CD4-positive, alpha-beta T cell treated with Interferon gamma for 1 hour (primary cell): ENCODE results near the gene MAP2K5.

Source experiments
- DNase-seq: peaks from one replicate; pipeline ENCODE4 v3.0.0-alpha.2; 2020

Gene MAP2K5

DNA sequence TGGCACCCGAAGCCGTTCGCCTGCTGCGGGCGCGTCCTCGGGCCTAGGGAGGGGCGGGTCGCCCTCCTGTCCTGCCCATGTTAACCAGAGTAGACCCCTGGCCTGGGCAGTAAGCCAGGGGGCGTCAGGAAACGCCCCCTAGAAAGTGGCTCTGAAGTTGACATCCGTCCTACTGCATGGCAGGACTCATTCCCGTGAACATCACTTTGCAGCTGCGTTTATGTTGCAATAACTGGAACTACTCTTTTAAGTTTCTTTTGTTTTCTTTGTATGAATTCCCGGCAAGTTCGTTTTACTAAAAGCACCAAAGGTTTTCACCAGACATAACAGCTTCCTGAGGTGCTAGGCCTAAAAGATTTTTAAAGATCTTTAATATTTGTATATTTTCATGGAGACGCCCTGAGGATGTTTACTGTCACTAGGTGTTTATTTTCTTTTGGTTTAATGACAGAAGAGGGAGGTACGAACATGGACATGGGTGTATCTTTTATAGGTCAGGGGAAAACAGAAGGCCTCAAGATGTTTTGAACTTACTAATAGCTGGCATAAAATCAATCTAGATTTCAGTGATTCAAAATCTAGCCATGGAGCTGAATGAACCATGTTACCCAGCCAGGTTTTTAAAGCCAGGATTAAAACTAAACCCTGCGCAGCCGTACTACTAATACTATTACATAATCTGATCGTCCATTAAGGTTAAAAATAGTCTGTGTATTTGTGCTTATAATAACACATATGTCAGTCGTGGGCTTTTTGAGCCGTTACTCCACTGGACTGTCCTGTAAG is 20.5 kb upstream of the MAP2K5 start:
- DNase-seq = no peak

DNA sequence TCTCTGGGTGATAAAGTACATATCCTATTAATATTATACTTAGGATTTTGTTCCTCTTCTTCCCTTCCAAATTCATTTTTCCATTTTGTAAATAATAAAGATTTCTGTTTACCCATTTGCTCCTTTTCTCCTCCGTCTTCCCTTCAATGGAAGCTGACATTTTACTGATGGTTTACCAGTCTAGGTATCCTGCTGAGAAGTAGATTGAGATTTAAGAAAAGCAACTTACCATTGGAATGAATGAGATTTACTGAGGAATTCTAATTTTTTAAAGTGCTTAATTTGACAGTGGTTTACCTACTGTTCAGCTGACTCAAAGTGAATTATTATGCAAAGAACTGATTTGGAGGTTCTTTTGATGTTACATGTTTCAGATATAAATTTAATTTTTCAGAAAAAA is 19.2 kb upstream of the MAP2K5 start:
- DNase-seq = no peak

DNA sequence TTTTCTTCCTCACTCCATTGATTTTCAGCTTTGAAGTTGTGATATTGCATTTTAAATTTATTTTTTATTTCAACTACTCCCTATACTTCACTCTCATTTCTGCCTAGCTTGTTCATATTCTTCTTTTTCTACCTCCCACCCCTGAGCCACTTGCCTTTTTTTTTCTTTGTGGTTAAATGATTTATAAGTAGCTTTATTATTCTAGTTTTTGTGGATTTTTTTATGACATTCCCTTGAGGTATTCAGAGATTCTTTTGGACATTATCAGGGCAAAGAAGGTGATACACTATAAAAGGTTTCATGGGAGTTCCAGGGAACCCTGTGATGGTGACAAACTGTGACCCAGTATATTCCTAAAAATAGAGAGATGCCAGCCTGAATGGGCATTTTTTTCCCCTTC is 18.3 kb upstream of the MAP2K5 start:
- DNase-seq = no peak

DNA sequence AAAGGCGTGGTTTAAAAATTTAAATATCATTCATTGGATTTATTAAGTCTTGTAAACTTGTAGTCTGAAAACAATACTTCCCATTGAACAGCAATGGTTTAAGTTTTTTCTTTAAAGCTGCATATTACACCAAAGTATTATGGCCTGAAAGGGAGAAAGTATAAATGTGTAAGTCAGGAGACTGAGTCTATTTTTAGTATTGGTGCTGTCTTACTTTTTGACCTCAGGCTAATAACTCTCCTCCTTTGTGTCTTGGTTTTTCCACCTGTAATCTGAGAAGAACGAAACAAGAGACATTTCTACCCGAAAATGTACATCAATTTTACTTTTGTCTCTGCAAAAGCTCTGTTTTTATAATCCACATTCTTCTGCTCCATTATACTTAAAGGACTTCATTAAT is 14.0 kb upstream of the MAP2K5 start:
- no peak for DNase-seq

DNA sequence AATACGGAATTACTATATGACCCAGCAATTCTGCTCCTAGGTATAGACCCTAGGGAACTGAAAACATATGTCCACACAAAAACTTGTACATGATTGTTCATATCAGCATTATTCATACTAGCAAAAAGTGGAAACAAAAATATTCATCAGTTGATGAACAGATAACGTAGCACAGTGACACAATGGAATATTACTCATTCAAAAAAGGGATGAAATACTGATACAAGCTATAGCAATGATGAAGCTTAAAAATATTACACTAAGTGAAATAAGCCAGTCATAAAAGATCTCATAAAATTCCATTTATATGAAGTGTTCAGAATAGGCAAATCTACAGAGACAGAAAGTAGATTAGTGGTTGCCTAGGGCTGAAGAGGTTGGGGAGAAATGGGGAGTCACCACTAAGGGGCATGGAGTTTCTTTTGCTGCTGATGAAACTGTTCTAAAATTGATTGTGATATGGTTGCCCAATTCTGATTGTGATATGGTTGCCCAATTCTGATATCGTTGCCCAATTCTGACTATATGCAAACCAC is 11.1 kb upstream of the MAP2K5 start:
- no peak for DNase-seq

DNA sequence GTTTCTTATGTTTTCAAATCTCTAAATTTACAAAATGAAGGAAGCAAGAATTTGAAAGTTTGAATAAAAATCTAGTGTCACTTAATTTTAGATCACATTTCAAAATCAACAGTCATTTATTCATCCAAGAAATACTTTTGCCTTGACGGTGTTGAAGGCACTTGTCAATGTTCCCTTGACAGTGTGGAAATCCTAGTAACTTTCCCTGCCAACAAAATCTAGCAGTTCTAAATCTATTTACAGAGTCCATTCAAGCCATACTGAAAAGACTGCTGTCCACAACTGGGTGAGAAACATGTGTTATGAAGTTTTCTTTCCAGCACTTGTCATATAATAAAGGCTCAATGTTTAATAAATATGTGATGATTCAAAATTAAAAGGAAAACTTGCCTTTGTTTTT is 8.6 kb upstream of the MAP2K5 start:
- no peak for DNase-seq

DNA sequence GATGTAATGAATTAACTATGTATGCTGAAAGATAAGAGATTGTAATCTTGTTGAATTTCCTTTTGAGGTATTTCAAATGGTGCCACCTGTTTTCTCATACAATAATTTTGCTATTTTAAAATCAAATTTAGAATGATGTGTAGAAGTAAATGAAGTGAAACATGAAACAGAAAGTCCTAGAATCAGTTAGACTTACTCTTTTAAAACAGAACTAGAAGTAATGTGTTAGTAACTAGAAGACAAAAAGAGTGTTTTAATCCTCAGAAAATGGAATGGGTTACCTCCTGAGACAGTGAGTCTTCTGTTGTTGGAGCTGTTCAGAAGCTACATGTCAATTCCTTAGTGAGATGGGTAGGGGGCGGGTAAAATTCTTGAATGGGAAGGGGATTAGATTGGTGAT is 8.1 kb upstream of the MAP2K5 start:
- DNase-seq = no peak

DNA sequence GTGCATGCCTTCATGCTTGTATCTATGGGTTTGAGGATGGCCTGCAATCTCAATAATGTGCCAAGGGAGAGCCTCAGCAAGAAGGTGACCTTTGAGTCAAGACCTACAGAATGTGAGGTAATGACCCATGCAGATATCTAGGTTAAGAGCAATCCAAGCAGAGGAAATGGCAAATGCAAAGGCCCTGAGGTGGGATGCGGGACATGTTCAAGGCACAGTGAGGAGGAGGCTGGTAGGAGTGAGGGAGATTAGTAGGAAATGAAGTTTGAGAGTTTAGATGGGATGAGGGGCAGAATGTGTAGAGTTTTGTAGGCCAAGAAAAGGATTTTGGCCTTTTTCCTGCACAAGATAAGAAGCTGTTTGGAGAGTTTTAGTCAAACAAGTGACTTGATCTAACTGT is 4.7 kb upstream of the MAP2K5 start:
- no peak for DNase-seq

DNA sequence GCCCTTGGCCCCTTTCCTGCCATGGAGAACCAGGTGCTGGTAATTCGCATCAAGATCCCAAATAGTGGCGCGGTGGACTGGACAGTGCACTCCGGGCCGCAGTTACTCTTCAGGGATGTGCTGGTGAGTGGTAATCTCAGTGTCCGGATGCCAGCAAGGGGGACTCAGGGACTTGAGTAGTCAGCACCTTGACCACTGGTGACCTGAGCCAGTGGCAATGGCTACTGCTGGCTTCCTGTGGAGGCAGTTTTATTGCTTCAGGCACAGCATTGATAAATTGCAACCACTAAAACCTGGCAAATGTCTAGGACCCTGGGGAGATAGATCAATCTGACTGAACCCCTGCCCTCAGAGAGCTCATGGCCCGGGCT is 830 bp downstream of the MAP2K5 start:
- no peak for DNase-seq

DNA sequence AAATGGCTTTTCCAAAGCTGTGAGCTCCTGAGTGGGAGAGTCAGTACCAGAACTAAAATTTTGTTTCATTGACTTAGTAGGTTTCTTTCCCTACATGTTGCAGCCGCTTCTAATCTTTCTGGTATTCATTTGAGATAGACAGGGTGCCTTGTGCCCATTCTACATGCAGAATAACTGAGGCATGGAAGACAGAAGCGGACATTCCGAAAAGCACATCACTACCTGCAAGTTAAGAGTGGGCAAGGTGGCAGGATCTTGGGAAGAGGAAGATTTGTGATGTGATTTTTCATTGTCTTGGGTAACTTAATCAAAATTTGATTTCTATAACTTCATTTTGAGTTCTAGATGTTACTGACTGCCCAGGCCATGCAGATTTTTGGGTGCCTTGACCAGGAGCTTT is 2.0 kb downstream of the MAP2K5 start:
- no peak for DNase-seq

DNA sequence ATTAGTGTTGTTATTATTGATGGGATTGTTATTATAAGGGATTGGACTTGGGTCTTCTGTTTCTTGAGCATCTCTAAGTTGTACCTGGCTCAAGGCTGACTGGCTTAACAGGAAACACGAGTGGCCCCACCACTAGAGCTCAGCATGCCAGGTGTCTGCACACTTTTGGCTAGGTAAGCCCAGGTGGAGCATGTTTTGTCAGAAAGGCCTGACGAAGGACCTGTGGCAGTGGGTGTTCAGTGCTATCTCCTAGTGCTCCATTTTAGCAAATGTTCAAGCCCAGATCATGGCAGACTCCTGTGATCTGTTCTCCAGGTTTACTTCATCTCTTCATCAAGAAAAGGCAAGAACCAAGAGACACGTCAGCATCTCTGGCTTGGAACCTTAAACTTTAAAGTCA is 3.4 kb downstream of the MAP2K5 start:
- no peak for DNase-seq

DNA sequence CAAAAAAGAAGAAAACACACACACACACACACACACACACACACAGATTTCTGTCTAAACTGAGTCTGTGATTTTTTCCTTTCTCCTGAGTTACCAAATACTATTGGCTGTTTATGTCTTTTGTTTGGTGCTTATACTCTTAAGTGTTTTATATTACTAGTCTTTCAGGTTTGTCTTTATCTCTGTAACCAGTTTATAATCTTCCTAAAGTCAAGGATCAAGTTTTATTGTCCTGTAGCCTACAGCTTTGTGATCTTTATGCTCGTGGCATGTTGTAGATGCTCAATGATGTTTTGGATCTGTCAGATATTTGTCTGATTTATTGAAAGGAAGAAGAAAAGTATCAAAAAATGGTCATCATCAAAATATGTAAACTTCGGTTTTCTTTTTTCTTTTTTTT is 4.6 kb downstream of the MAP2K5 start:
- no peak for DNase-seq

DNA sequence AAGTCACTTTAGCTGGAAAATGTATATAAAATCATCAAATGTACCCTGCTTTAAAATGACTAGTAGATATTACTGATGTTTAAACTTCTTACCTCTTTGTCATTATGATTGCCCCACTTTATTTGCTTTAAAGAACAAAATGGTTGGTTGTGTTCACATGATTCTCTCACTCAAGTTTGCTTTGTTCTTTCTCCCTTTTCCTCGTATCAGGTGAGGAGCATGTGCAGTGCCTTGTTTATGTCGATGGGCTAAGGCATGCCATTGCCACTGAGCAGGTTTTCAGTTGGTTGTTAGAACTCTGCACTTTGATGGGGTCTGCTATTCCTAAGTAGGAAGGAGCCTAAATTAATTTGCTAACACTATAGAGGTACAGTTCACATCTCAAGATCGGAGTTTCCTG is 5.3 kb downstream of the MAP2K5 start:
- no peak for DNase-seq

DNA sequence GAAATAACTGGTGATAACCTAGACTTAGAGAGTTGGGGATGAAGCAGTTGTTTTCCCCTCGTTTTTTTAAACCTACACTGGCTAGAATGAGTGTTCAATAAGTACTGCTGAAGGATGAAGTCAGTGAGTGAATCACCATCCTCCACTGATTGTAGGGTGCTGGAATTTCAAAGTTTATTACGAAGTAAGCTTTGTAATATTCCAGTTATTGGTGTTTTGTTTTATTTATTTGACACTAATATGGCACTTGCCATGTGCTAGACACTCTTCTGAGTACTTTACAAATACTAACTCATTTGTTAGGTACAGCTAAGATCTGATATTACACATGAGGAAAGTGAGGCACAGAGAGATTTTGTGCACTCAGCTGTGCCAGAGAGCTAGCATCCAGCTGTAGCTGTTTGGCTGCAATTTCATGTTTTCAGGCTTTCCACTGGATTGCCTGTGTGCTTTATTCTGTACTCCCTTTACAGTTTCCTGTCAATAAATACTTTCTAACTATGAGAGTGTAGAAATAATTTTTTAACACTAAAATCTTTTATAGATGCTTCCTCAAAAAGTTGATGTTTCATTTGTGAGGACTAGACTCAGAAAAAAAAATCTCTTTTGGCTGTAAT is 5.8 kb downstream of the MAP2K5 start:
- no peak for DNase-seq

DNA sequence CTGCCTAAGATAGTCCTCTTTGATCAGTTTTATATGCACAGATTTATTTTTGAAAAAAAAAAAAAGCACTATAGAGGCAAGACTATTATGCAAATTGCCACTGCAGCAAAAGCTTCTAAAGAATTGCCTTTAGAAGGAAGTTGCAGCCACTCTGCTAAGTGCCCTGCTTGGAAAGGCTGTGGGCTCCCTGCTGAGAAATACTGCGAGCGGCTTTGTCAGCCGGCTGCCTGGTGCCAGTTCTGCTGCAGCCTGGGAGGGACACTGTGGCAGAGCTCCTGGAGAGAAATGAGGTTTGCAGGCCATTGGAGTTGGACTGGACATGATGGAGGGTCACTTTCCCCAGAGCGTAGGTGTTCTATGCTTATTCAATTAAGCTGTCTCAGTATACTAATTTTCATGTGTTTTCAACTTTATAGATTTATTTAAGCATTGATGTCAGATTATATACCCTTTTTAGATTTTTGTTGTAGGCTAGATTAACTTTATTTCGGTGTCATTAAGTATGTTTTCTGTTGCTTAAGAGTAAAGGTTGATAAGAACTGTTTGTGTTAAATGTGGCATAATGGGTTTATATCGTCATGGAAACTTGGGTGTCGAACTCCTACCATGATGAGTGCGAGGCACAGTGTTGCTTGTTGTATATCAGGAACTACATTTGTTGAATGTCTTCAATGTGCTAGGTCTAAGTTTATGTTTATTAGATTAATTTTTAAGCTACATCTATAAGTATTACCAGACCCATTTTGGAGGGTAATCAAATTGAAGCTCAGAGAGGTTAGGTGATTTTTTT is 6.6 kb downstream of the MAP2K5 start:
- DNase-seq = no peak

DNA sequence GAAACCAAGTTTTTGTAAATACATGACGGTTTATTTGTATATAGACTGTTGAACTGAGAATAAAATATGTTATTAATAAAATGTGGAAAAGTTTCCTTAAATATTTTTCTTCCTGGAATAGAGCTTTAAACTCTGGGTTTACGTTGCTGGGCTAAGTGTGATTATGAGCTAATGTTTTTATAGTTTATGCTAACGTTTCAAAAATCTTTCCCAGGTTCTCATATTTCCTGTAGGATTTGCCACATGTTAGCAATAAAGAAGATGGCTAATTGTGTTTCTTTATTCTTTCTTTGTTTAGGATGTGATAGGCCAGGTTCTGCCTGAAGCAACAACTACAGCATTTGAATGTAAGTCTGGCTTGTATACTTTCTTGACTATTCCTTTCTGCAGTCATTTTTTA is 7.2 kb downstream of the MAP2K5 start:
- no peak for DNase-seq

DNA sequence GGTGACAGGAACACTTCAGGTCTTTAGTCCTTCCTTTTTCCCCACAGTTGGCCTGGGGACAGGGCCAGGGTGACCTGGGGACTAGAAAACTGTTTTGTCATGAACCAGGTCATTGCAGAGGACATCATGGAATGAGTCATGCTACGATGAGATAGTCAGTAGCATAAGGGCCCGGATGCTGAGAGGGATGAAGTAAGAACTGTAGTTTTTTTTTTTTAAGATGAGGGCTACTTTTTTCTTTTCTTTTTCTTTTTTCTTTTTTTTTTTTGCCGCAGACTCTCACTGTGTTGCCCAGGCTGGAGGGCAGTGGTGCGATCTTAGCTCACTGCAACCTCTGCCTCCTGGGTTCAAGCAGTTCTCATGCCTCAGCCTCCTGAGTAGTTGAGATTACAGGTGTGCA is 8.0 kb downstream of the MAP2K5 start:
- no peak for DNase-seq

DNA sequence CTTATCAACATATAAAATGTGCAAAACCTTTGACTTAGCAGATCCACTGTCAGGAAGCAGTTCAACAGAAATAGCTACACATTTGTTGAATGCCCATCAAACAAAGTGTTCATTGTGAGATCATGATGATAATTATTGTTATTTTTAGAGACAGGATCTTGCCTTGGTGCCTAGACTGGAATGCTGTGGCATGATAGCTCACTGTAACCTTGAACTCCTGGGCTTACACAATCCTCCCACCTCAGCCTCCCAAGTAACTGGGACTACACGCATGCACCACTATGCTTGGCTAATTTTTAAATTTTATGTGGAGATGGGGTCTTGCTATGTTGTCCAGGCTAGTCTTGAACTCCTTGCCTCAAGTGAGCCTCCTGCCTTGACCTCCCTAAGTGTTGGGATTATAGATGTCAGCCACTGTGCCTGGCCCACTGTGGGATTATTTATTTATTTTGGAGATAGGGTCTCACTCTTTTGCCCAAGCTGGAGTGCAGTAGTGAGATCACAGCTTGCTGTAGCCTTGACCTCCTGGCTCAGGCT is 8.8 kb downstream of the MAP2K5 start:
- no peak for DNase-seq

DNA sequence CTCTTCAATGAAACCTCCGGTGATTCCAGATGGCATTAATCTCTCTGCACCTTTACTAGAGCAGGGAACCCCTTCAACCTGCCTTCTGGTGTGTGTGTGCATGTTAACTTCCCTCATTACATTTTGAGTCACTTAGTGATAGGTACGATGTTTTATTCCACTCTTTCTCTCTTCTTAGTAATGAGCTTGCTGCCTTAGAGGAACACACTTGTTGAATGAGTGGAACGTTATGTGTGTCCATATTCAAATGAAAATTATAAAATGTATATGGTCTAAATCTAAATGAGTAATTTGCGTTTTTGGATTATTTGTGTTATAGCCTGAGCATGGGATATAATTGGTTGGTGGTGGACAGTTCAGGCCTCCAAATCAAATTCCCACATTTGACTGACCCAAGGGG is 12.1 kb downstream of the MAP2K5 start:
- no peak for DNase-seq

DNA sequence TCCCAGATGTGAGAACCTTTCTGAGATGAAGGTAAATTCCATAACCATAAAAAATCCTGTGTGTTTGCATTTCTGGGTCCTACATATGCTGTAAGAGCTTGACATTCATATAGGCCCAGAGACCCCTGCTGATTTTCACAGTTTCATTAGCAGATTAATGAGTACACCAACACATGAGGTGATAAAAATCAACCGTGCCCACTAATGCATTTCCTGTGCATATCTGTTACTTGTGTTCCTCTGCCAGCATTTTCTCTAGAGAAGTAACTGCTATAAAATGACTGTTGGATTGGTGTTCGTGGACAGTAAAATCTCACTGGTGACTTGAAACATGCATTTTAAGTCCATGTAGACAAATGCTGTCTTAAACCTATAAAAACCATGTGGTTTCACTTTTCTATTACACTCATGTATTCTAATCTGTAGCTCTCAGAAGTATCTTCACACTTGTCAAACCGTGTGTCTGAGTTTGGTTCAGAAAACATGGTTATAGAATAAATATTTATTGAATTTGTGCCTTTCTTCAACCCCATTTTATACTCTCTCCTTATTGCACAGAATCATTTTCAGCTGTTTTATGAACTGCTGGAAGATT is 14.6 kb downstream of the MAP2K5 start:
- DNase-seq = no peak

DNA sequence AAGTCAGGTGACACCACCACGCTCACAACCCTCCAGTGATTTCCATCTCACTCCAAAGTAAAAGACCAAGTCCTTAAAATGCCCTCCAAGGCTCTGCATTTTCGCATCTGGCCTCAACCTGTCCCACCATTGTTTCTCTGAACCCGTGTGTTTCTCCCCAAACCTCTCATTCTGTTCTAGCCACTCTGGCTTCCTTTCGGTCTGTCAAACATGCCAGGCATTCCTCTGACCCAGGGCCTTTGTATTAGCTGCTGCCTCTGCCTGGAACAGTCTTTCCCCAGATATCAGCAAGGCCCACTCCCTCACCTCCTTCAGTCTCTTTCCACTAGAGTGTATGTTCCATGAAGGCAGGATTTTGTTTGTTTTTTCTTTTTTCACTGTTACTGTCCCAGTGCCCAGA is 16.0 kb downstream of the MAP2K5 start:
- no peak for DNase-seq

DNA sequence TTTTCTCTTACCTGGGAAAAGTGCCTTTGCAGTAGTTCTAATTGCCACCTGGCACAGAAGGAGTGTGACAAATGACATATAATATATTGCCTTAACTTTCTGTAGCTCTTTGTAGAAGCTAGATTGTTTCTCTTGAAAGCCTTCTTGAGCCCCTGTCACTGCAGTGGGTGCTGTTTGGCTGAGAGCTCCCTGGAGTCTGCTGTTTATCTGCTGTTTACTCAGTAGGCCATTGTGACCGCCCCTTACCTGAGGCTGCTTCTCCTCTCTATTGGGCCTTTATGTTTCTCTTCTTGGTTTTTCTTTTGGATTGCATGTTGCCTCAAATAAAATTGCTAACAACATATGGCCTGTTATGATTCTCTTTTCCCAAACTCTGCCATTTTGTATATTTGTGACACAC is 16.7 kb downstream of the MAP2K5 start:
- no peak for DNase-seq

DNA sequence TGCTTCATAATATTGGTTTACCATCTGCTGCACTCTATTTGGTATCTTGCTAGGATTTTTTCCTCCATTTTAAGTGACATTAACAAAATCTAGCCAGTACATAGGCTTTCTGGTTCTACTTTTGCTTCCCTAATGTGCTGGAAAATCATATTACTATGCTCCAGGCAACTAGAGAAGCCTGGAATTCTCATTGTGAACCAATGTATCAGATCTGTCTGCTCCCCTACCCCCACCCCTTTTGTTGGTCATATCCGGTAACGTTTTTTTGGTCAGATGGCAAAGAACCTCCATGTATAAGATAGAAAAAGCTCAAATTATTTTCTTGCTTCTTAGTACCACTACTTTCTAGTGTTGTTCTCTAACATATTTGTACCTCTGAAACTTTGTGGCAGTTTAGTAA is 17.1 kb downstream of the MAP2K5 start:
- DNase-seq = no peak
